ENCODE results near the gene TWF2. TPM values are rescaled to one million over a fixed set of nuclear protein-coding genes. Genes with fewer than 3 reads are reported as not detected.

Gene TWF2
- total RNA-seq, 1 experiment from 2014 or later = 44.8 TPM

GRCh38 chr3:52279596-52279995, 40.6 kb upstream of the TWF2 start:
- no peak for TF ChIP-seq CTCF (conservative IDR thresholded peaks at IDR 0.05)
- Histone ChIP-seq H3T11ph (ENCODE audit: low read length) (no peak overlapping the region), H3K4me1 (ENCODE audit: insufficient read depth, low read length) (0 out of 2 replicates have a peak, but pooled peaks cover 3% of the 10 kb centered on the region), H3K4ac (ENCODE audit: low read depth, low read length) (no peak overlapping the region), H2BK20ac (ENCODE audit: low read depth, low read length, poor library complexity, severe bottlenecking) (no peak overlapping the region), H3K79me2 (ENCODE audit: insufficient read depth, low read length) (peaks cover 29% of the 10 kb centered on the region), H2BK12ac (ENCODE audit: insufficient read length, low read depth, low read length) (no peak overlapping the region), H3K23me2 (ENCODE audit: insufficient read length, low read depth, low read length, poor library complexity, severe bottlenecking) (peaks cover 10% of the 10 kb centered on the region), H3K56ac (ENCODE audit: insufficient read length, low read depth, low read length) (no peak overlapping the region), H4K8ac (replicated peaks; ENCODE audit: insufficient read length, low read depth, low read length) (no peak overlapping the region), H3K9me3 (ENCODE audit: control insufficient read depth, low read depth, low read length) (no peaks in the 10 kb centered on the region), H2BK15ac (ENCODE audit: low read depth, low read length) (no peak overlapping the region), H4K5ac (ENCODE audit: insufficient read length, low read depth, low read length) (no peak overlapping the region), H3K27me3 (ENCODE audit: insufficient read depth, low read length) (no peaks in the 10 kb centered on the region), H3K18ac (ENCODE audit: insufficient read length, low read depth, low read length) (no peak overlapping the region), H4K20me1 (ENCODE audit: control insufficient read depth, insufficient read depth, insufficient read length) (no peaks in the 10 kb centered on the region), H2BK120ac (ENCODE audit: low read depth, low read length, poor library complexity, severe bottlenecking) (peak overlapping the region; percentile 2), H3K4me2 (ENCODE audit: insufficient read depth, insufficient read length, low read length) (no peak overlapping the region), H3K27ac (ENCODE audit: insufficient read length, low read depth, low read length) (no peak overlapping the region), H2AFZ (ENCODE audit: low read length) (no peak overlapping the region), H3K79me1 (ENCODE audit: insufficient read depth, low read depth, low read length, poor library complexity, severe bottlenecking) (no peaks in the 10 kb centered on the region), H2AK5ac (ENCODE audit: insufficient read length, low read length) (no peak overlapping the region), H3K9ac (ENCODE audit: extremely low read depth, insufficient read length, low read length) (no peak overlapping the region), H2BK5ac (ENCODE audit: insufficient read length, low read length) (no peak overlapping the region), H4K91ac (ENCODE audit: insufficient read length, low read depth, low read length) (no peak overlapping the region), H3K14ac (ENCODE audit: insufficient read depth, low read length) (no peak overlapping the region), H3K23ac (ENCODE audit: insufficient read length, low read depth, low read length) (no peak overlapping the region)
- H3K4me3 Mint-ChIP-seq = peak overlapping the region; percentile 92 to 99
- H3K36me3 Mint-ChIP-seq (ENCODE audit: insufficient read depth in 1 of 3, low read depth in 3 of 3) = peaks cover 7 to 20% (median 13%) of the 10 kb centered on the region in 3 experiments; a peak in 6 of 7 replicates
- H3K4me1 Mint-ChIP-seq = peaks cover 27 to 38% of the 10 kb centered on the region in 2 experiments
- H3K27ac Mint-ChIP-seq = no peak overlapping the region; a peak in 2 of 7 replicates
- no CpG with 5 or more reads among the region's 2 CpGs for WGBS (ENCODE audit: extremely low coverage, insufficient read length, low lambda C conversion rate)
- no peaks in the 10 kb centered on the region for H3K27me3 Mint-ChIP-seq (ENCODE audit: low read depth)
- 0 out of 5 replicates have a peak, but pooled peaks cover 0 to 3% of the 10 kb centered on the region in 2 experiments for H3K9me3 Mint-ChIP-seq
- no peak for DNase-seq
